GM23338 (cell line): ENCODE measurements around the gene NACAD. TPM values are rescaled to one million over a fixed set of nuclear protein-coding genes. Genes with fewer than 3 reads are reported as not detected.

Experiments
- ATAC-seq: fragments of 200-7000 bp; cut with Tn5 transposase; 3 replicates; pipeline ENCODE4 v1.9.1; 2020
- DNase-seq: peaks from one replicate; pipeline ENCODE4 v3.0.0-alpha.2; 2015; ENCODE audit warnings: low spot score
- H2AFZ ChIP-seq: fragments of 200-600 bp; sonication (generic); 2 replicates; pipeline ENCODE4 v1.8.0; 2016; ENCODE audit warnings: antibody characterized with exemption, mild to moderate bottlenecking, moderate library complexity
- H3F3A ChIP-seq: fragments of 200-600 bp; sonication (generic); replicated peaks from 2 replicates; pipeline ENCODE4 v1.8.0; 2017; ENCODE audit warnings: antibody characterized with exemption, mixed run types, low read depth
- H3K27ac ChIP-seq: fragments of 200-600 bp; sonication (generic); 2 replicates; pipeline ENCODE4 v1.6.1; 2016; ENCODE audit warnings: low read depth
- H3K27me3 ChIP-seq: fragments of 200-600 bp; sonication (generic); 2 replicates; pipeline ENCODE4 v1.8.0; 2016; ENCODE audit warnings: mild to moderate bottlenecking, mixed run types, moderate library complexity; ENCODE audit not compliant: insufficient read depth
- H3K36me3 ChIP-seq: fragments of 200-600 bp; sonication (generic); 2 replicates; pipeline ENCODE4 v1.8.0; 2016; ENCODE audit warnings: mild to moderate bottlenecking; ENCODE audit not compliant: insufficient read depth
- H3K4me1 ChIP-seq: fragments of 200-600 bp; sonication (generic); 2 replicates; pipeline ENCODE4 v1.8.0; 2016; ENCODE audit warnings: mild to moderate bottlenecking, moderate library complexity; ENCODE audit not compliant: insufficient read depth
- H3K4me2 ChIP-seq: fragments of 200-600 bp; sonication (generic); 2 replicates; pipeline ENCODE4 v1.7.1; 2017; ENCODE audit warnings: mixed run types
- H3K4me3 ChIP-seq: fragments of 200-600 bp; sonication (generic); 2 replicates; pipeline ENCODE4 v1.6.1; 2016; ENCODE audit warnings: mixed run types
- H3K79me2 ChIP-seq: fragments of 200-600 bp; sonication (generic); replicated peaks from 2 replicates; pipeline ENCODE4 v1.8.0; 2017; ENCODE audit warnings: mild to moderate bottlenecking; ENCODE audit not compliant: insufficient read depth
- H3K9me2 ChIP-seq: fragments of 200-600 bp; sonication (generic); 2 replicates; pipeline ENCODE4 v1.8.0; 2017; ENCODE audit not compliant: insufficient read depth
- H4K20me1 ChIP-seq: fragments of 200-600 bp; sonication (generic); replicated peaks from 2 replicates; pipeline ENCODE4 v1.8.0; 2017; ENCODE audit warnings: mild to moderate bottlenecking; ENCODE audit not compliant: insufficient read depth
- H3K27ac Mint-ChIP-seq: 2 replicates; pipeline ENCODE4 v1.8.0; 2020; ENCODE audit warnings: inconsistent platforms, mild to moderate bottlenecking, moderate library complexity, mixed read lengths
- H3K27me3 Mint-ChIP-seq: 3 replicates; pipeline ENCODE4 v1.8.0; 2022; ENCODE audit warnings: low read depth, mild to moderate bottlenecking, moderate library complexity, mixed read lengths, inconsistent platforms; ENCODE audit not compliant: insufficient read depth, poor library complexity
- H3K36me3 Mint-ChIP-seq: 3 replicates; pipeline ENCODE4 v1.8.0; 2021; ENCODE audit warnings: low read depth, mild to moderate bottlenecking, inconsistent platforms, moderate library complexity, mixed read lengths
- H3K4me1 Mint-ChIP-seq: 3 replicates; pipeline ENCODE4 v1.8.0; 2020; ENCODE audit warnings: mild to moderate bottlenecking, inconsistent platforms, mixed read lengths
- H3K4me3 Mint-ChIP-seq: 3 replicates; pipeline ENCODE4 v1.8.0; 2021; ENCODE audit warnings: moderate library complexity, mild to moderate bottlenecking, inconsistent platforms, mixed read lengths
- H3K9me3 Mint-ChIP-seq: 3 replicates; pipeline ENCODE4 v1.8.0; 2020; ENCODE audit warnings: moderate library complexity, mild to moderate bottlenecking, inconsistent platforms, mixed read lengths
- EZH2 ChIP-seq: fragments of 200-600 bp; sonication (generic); IDR thresholded peaks from one replicate; pipeline ENCODE4 v1.8.0; 2017; ENCODE audit warnings: antibody characterized with exemption, mild to moderate bottlenecking, low read depth; ENCODE audit not compliant: unreplicated experiment
- EZH2phosphoT487 ChIP-seq: fragments of 200-600 bp; sonication (generic); IDR thresholded peaks from one replicate; pipeline ENCODE4 v1.8.1; 2018; ENCODE audit warnings: antibody characterized with exemption; ENCODE audit not compliant: unreplicated experiment
- REST ChIP-seq: IDR thresholded peaks from one replicate; pipeline ENCODE4 v1.6.1; 2018; ENCODE audit warnings: antibody characterized with exemption; ENCODE audit not compliant: unreplicated experiment
- STAT1 ChIP-seq: IDR thresholded peaks from one replicate; pipeline ENCODE4 v1.6.1; 2016; ENCODE audit warnings: antibody characterized with exemption; ENCODE audit not compliant: unreplicated experiment
- ZNF114 ChIP-seq: fragments of 250-450 bp; sonication (Bioruptor Pico); IDR thresholded peaks from 2 replicates; pipeline ENCODE4 v1.5.0; 2020; ENCODE audit warnings: mild to moderate bottlenecking, moderate library complexity
- ZNF331 ChIP-seq: fragments of 250-450 bp; sonication (Bioruptor Pico); IDR thresholded peaks from 2 replicates; pipeline ENCODE4 v1.5.0; 2020; ENCODE audit warnings: low read depth, mild to moderate bottlenecking, moderate library complexity
- ZNF462 ChIP-seq: fragments of 250-450 bp; sonication (Bioruptor Pico); IDR thresholded peaks from 2 replicates; pipeline ENCODE4 v1.5.0; 2020; ENCODE audit warnings: mild to moderate bottlenecking, moderate library complexity
- polyA plus RNA-seq: library from polyadenylated mRNA; unstranded; fragments of >200 nt; fragmentation: Nextera tagmentation; extraction: Ambion mirVana; gene quantifications from 2 replicates; pipeline ENCODE4 v1.2.1, GENCODE V29; 2016
- total RNA-seq: library from RNA; depleted of rRNA; stranded (reverse); fragments of >200 nt; shearing (Covaris generic); gene quantifications from 2 replicates; pipeline ENCODE4 v1.2.3, GENCODE V29; 2014

Gene NACAD
- total and polyA plus RNA-seq, 2 experiments from 2014 or later: 6.1 to 11.2 TPM

- no peak overlapping the region for H2AFZ ChIP-seq
- H3K4me2 ChIP-seq: no peak overlapping the region
- Mint-ChIP-seq H3K4me1 (peaks cover 11% of the 10 kb centered on the region; the same call in 2 of the 3 replicates), H3K27me3 (peaks cover 6% of the 10 kb centered on the region), H3K36me3 (no peaks in the 10 kb centered on the region), H3K9me3 (no peaks in the 10 kb centered on the region), H3K27ac (no peak overlapping the region), H3K4me3 (no peak overlapping the region)
- ATAC-seq (no peak), DNase-seq (no peak)
- H4K20me1 ChIP-seq: no peaks in the 10 kb centered on the region
- H3K79me2 ChIP-seq: no peaks in the 10 kb centered on the region
- no peaks in the 10 kb centered on the region for H3K4me1 ChIP-seq
- H3K27ac ChIP-seq: no peak overlapping the region
- no peaks in the 10 kb centered on the region for H3K27me3 ChIP-seq
- H3K36me3 ChIP-seq: no peaks in the 10 kb centered on the region
- TF ChIP-seq ZNF331 (CRISPR knock-in tag) (no peak), STAT1 (no peak), ZNF114 (no peak), EZH2phosphoT487 (no peak), REST (no peak), ZNF462 (CRISPR knock-in tag) (no peak), EZH2 (no peak)
- H3F3A ChIP-seq: no peaks in the 10 kb centered on the region; the same call in 1 of the 2 replicates
- no peak overlapping the region for H3K4me3 ChIP-seq
- H3K9me2 ChIP-seq: no peaks in the 10 kb centered on the region
Observed at GRCh38 chr7:45130910-45131309, 42.1 kb upstream of the NACAD start.
